Neural cell (in vitro differentiated cells): ENCODE measurements around the gene SSBP2. TPM values are rescaled to one million over a fixed set of nuclear protein-coding genes. Genes with fewer than 3 reads are reported as not detected.

Source experiments
- H2AFZ ChIP-seq: fragments of 200-600, 300-800 bp; sonication (generic), shearing (Covaris generic); 2 replicates; pipeline ENCODE4 v1.6.0; 2014; ENCODE audit warnings: low read depth, mild to moderate bottlenecking, antibody characterized with exemption, low read length, moderate library complexity
- H3F3A ChIP-seq: fragments of 200-600 bp; shearing (Covaris generic); 2 replicates; pipeline ENCODE4 v1.6.1; 2016; ENCODE audit warnings: mild to moderate bottlenecking, moderate library complexity, mixed read lengths, antibody characterized with exemption, low read length; ENCODE audit not compliant: insufficient read depth, poor library complexity, severe bottlenecking
- H3K27ac ChIP-seq: fragments of 200-600, 300-800 bp; sonication (generic), shearing (Covaris generic); 2 replicates; pipeline ENCODE4 v1.5.1; 2014; ENCODE audit warnings: mild to moderate bottlenecking, low read length, moderate library complexity
- H3K27me3 ChIP-seq: fragments of 300-800, 200-600 bp; sonication (generic), shearing (Covaris generic); 2 replicates; pipeline ENCODE4 v1.6.0; 2014; ENCODE audit warnings: mild to moderate bottlenecking, low read depth, low read length, moderate library complexity; ENCODE audit not compliant: insufficient read depth
- H3K36me3 ChIP-seq: fragments of 300-800, 200-600 bp; sonication (generic), shearing (Covaris generic); 2 replicates; pipeline ENCODE4 v1.5.1; 2014; ENCODE audit warnings: mild to moderate bottlenecking, antibody characterized with exemption, low read length, moderate library complexity; ENCODE audit not compliant: insufficient read depth
- H3K4me2 ChIP-seq: fragments of 300-800, 200-600 bp; sonication (generic), shearing (Covaris generic); 2 replicates; pipeline ENCODE4 v1.6.0; 2014; ENCODE audit warnings: mild to moderate bottlenecking, low read length
- H3K4me3 ChIP-seq: fragments of 300-800, 200-600 bp; sonication (generic), shearing (Covaris generic); 2 replicates; pipeline ENCODE4 v1.5.1; 2014; ENCODE audit warnings: mild to moderate bottlenecking, low read length, moderate library complexity
- H3K79me2 ChIP-seq: fragments of 200-600 bp; shearing (Covaris generic); replicated peaks from 2 replicates; pipeline ENCODE4 v1.6.0; 2014; ENCODE audit warnings: mild to moderate bottlenecking, low read length, moderate library complexity; ENCODE audit not compliant: insufficient read depth
- H3K9ac ChIP-seq: fragments of 300-800, 200-600 bp; sonication (generic), shearing (Covaris generic); 2 replicates; pipeline ENCODE4 v1.6.1; 2016; ENCODE audit warnings: mild to moderate bottlenecking, low read length, mixed read lengths
- H3K9me2 ChIP-seq: fragments of 200-600 bp; shearing (Covaris generic); 2 replicates; pipeline ENCODE4 v1.6.1; 2016; ENCODE audit warnings: mild to moderate bottlenecking, low read length, mixed read lengths; ENCODE audit not compliant: insufficient read depth
- H3K9me3 ChIP-seq: fragments of 200-600, 300-800 bp; sonication (generic), shearing (Covaris generic); 2 replicates; pipeline ENCODE4 v1.6.1; 2016; ENCODE audit warnings: mild to moderate bottlenecking, mixed run types, low read length, moderate library complexity, mixed read lengths
- H4K20me1 ChIP-seq: fragments of 200-600 bp; shearing (Covaris generic); 2 replicates; pipeline ENCODE4 v1.6.1; 2016; ENCODE audit warnings: mild to moderate bottlenecking, mixed run types; ENCODE audit not compliant: insufficient read depth
- EP300 ChIP-seq: fragments of 450-650 bp; conservative IDR thresholded peaks from 2 replicates; pipeline ENCODE4 v1.6.1; 2014; ENCODE audit warnings: antibody characterized with exemption, mild to moderate bottlenecking, moderate library complexity; ENCODE audit not compliant: poor library complexity, severe bottlenecking
- EZH2 ChIP-seq: fragments of 200-600, 300-800 bp; shearing (Covaris generic), sonication (generic); IDR thresholded peaks from 2 replicates; pipeline ENCODE4 v1.6.1; 2014; ENCODE audit warnings: antibody characterized with exemption, low read length, borderline replicate concordance, mild to moderate bottlenecking; ENCODE audit not compliant: insufficient read depth, poor library complexity, severe bottlenecking
- MXI1 ChIP-seq: fragments of 450-650 bp; conservative IDR thresholded peaks from 2 replicates; pipeline ENCODE4 v1.6.1; 2014; ENCODE audit warnings: antibody characterized with exemption, mild to moderate bottlenecking; ENCODE audit not compliant: poor library complexity, severe bottlenecking
- POLR2AphosphoS5 ChIP-seq: IDR thresholded peaks from 2 replicates; pipeline ENCODE4 v1.6.1; 2012
- RAD21 ChIP-seq: fragments of 450-650 bp; conservative IDR thresholded peaks from 2 replicates; pipeline ENCODE4 v1.6.1; 2014; ENCODE audit warnings: antibody characterized with exemption, mild to moderate bottlenecking, moderate library complexity
- REST ChIP-seq: IDR thresholded peaks from 2 replicates; pipeline ENCODE4 v1.6.1; 2012; ENCODE audit warnings: borderline replicate concordance
- SMC3 ChIP-seq: fragments of 450-650 bp; conservative IDR thresholded peaks from 2 replicates; pipeline ENCODE4 v1.6.1; 2014; ENCODE audit warnings: antibody characterized with exemption, mild to moderate bottlenecking, moderate library complexity; ENCODE audit not compliant: poor library complexity
- TAF1 ChIP-seq: IDR thresholded peaks from 2 replicates; pipeline ENCODE4 v1.6.1; 2012; ENCODE audit warnings: low read depth
- polyA plus RNA-seq: library from polyadenylated mRNA; depleted of rRNA; stranded (reverse); fragments of >200 nt; gene quantifications from 2 replicates; pipeline ENCODE4 v1.2.3, GENCODE V29; 2014
- TF ChIP-seq, protein P1 (sequence below): fragments of 450-650 bp; IDR thresholded peaks from 2 replicates; pipeline ENCODE4 v1.5.1; 2014; ENCODE audit warnings: antibody characterized with exemption, mild to moderate bottlenecking, moderate library complexity; ENCODE audit not compliant: poor library complexity, severe bottlenecking

SSBP2 gene
- polyA plus RNA-seq, 1 donor from 2014 or later = 128 TPM

GRCh38 chr5:81427566-81427965 is 323.3 kb downstream of the SSBP2 start:
- no peak overlapping the region for H3K9ac ChIP-seq
- H3K27ac ChIP-seq = no peak overlapping the region
- no peaks in the 10 kb centered on the region for H3K9me2 ChIP-seq
- no peaks in the 10 kb centered on the region for H3K27me3 ChIP-seq
- no peak overlapping the region for H2AFZ ChIP-seq
- H4K20me1 ChIP-seq = no peaks in the 10 kb centered on the region
- no peak overlapping the region for H3K4me3 ChIP-seq
- no peaks in the 10 kb centered on the region for H3K9me3 ChIP-seq
- no peaks in the 10 kb centered on the region for H3K36me3 ChIP-seq
- no peaks in the 10 kb centered on the region for H3K79me2 ChIP-seq
- no peak overlapping the region for H3K4me2 ChIP-seq
- TF ChIP-seq SMC3 = no peak
- no peak for TF ChIP-seq RAD21
- TF ChIP-seq, protein P1, sequence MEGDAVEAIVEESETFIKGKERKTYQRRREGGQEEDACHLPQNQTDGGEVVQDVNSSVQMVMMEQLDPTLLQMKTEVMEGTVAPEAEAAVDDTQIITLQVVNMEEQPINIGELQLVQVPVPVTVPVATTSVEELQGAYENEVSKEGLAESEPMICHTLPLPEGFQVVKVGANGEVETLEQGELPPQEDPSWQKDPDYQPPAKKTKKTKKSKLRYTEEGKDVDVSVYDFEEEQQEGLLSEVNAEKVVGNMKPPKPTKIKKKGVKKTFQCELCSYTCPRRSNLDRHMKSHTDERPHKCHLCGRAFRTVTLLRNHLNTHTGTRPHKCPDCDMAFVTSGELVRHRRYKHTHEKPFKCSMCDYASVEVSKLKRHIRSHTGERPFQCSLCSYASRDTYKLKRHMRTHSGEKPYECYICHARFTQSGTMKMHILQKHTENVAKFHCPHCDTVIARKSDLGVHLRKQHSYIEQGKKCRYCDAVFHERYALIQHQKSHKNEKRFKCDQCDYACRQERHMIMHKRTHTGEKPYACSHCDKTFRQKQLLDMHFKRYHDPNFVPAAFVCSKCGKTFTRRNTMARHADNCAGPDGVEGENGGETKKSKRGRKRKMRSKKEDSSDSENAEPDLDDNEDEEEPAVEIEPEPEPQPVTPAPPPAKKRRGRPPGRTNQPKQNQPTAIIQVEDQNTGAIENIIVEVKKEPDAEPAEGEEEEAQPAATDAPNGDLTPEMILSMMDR = no peak
- TF ChIP-seq TAF1 = no peak
- TF ChIP-seq EP300 = no peak
- TF ChIP-seq MXI1 = no peak
- TF ChIP-seq POLR2AphosphoS5 = no peak
- TF ChIP-seq REST = no peak
- TF ChIP-seq EZH2 = no peak
- H3F3A ChIP-seq = no peaks in the 10 kb centered on the region

- no peak overlapping the region for H3K9ac ChIP-seq
- no peaks in the 10 kb centered on the region for H4K20me1 ChIP-seq
- TF ChIP-seq, protein P1 = no peak
- TF ChIP-seq TAF1 (no peak), EP300 (no peak), EZH2 (no peak), REST (no peak), POLR2AphosphoS5 (no peak), RAD21 (no peak), SMC3 (no peak), MXI1 (no peak)
- H3K79me2 ChIP-seq = no peaks in the 10 kb centered on the region
- no peaks in the 10 kb centered on the region for H3K9me3 ChIP-seq
- H3K36me3 ChIP-seq = no peaks in the 10 kb centered on the region
- no peak overlapping the region for H3K27ac ChIP-seq
- no peak overlapping the region for H3K4me3 ChIP-seq
- H3K27me3 ChIP-seq = no peaks in the 10 kb centered on the region
- no peak overlapping the region for H2AFZ ChIP-seq
- H3F3A ChIP-seq = no peaks in the 10 kb centered on the region
- H3K4me2 ChIP-seq = no peak overlapping the region
- H3K9me2 ChIP-seq = no peaks in the 10 kb centered on the region
Observed at GRCh38 chr5:81426359-81427030, 324.4 kb downstream of the SSBP2 start.
